Psoas muscle (tissue), 8 donors: ENCODE data around the gene GNPAT. TPM values are rescaled to one million over a fixed set of nuclear protein-coding genes. Genes with fewer than 3 reads are reported as not detected.

Experiments used
- ATAC-seq, 4 donors: fragments of 200-7000 bp; cut with Tn5 transposase; one replicate each; pipeline ENCODE4 v1.9.1; 2020; ENCODE audit warnings: moderate library complexity in 3 of 4, mild to moderate bottlenecking in 2 of 4
- DNase-seq, 2 donors: peaks; one replicate each; pipeline ENCODE4 v3.0.0-alpha.2; 2020
- H3K27ac ChIP-seq: fragments of 200-600 bp; one replicate; pipeline ENCODE4 v1.8.0; 2022
- H3K27me3 ChIP-seq, 3 donors: fragments of 200-600 bp in 1 of 3; one replicate each; pipeline versions ENCODE4 v1.6.1 to v1.8.0; 2013 to 2022; ENCODE audit warnings: low read length in 2 of 3, mild to moderate bottlenecking in 2 of 3, moderate library complexity in 1 of 3; ENCODE audit not compliant: insufficient read depth in 3 of 3
- H3K36me3 ChIP-seq, 2 donors: fragments of 200-600 bp in 1 of 2; one replicate each; pipeline versions ENCODE4 v1.6.1 to v1.8.0; 2013 to 2022; ENCODE audit warnings: low read depth in 1 of 2, mild to moderate bottlenecking in 1 of 2, moderate library complexity in 1 of 2; ENCODE audit not compliant: insufficient read depth in 1 of 2
- H3K4me1 ChIP-seq: fragments of 200-600 bp; one replicate; pipeline ENCODE4 v1.8.0; 2022
- H3K4me3 ChIP-seq: fragments of 200-600 bp; one replicate; pipeline ENCODE4 v1.8.0; 2022; ENCODE audit warnings: mild to moderate bottlenecking
- H3K9me3 ChIP-seq: fragments of 200-600 bp; one replicate; pipeline ENCODE4 v1.8.0; 2022
- WGBS, 3 donors: extraction: QIAGEN DNeasy Blood & Tissue Kit; methylation state at CpG; one replicate each; pipeline versions ENCODE4 v1.1.6 to v1.1.7; 2013; 5-methylcytosine and 5-hydroxymethylcytosine counted together
- intact Hi-C, 2 donors: fragments of 100-400 bp; cut with DNase I; formaldehyde crosslinking; loops; one replicate each; pipeline versions ENCODE4 v1.11.0 to v1.14.2; 2022
- polyA plus RNA-seq, 3 donors: library from polyadenylated mRNA; stranded (reverse); fragments of 200-250 nt; gene quantifications; one replicate each; pipeline ENCODE4 v1.2.3, GENCODE V29; 2013
- total RNA-seq, 4 donors: library from RNA; stranded (reverse); fragmentation: NEBNext Ultra II Directional in 2 of 4; extraction: Animal tissue kit (Norgen Biotek cat#: 25700) in 2 of 4; gene quantifications; one replicate each; pipeline versions ENCODE4 v1.2.1 to v1.2.4, GENCODE V29; 2021 to 2023
- TF ChIP-seq, protein P1 (sequence below): fragments of 200-600 bp; IDR thresholded peaks from one replicate; pipeline ENCODE4 v1.8.0; 2022; ENCODE audit warnings: antibody characterized with exemption
- donor health status: healthy with polysubstance abuse.
- donor health status: DM: no; HTN: no; CAD: no; lungs with moderate emphysema.
- donor health status: Bipolar disorder and iron deficiency.
- donor health status: healthy.
- donor health status: DM: yes; HTN: yes; CAD: no.
- donor health status: DM: no; HTN: no; CAD: no.
- donor health status: DM: no; HTN: no; CAD: no.
- donor health status: DM: yes; HTN: yes; CAD: no.

Gene GNPAT
- total and polyA plus RNA-seq, 7 donors: 45.5 to 112 (median 70.9) TPM

DNA sequence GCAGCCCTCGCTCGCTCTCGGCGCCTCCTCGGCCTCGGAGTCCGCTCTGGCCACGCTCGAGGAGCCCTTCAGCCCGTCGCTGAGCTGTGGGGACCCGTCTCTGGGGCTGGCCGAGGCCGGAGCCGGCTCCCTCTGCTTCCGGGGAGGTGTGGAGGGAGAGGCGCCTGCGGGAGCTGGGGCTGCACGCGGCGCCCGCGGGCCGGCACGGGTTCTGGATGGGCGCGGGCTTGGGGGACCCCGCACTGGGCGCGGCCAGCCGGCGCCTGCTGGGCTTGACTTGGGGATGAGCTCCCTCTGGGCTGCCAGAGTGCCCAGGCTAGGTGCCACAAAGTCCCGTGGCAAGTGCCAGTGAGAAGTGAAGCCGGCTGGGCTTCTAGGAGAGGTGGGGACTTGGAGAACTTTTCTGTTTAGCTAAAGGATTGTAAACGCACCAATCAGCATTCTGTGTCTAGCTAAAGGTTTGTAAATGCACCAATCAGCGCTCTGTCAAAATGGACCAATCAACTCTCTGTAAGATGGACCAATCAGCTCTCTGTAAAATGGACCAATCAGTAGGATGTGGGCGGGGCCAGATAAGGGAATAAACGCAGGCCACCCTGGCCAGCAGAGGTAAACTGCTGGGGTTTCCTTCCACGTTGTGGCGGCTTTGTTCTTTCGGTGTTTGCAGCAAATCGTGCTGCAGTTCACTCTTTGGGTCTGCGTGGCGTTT, 76.4 kb downstream of the GNPAT start:
- intact Hi-C loops: no loop called here
- no peak overlapping the region for H3K4me3 ChIP-seq
- H3K9me3 ChIP-seq: no peaks in the 10 kb centered on the region
- no peaks in the 10 kb centered on the region for H3K27me3 ChIP-seq
- TF ChIP-seq, protein P1, sequence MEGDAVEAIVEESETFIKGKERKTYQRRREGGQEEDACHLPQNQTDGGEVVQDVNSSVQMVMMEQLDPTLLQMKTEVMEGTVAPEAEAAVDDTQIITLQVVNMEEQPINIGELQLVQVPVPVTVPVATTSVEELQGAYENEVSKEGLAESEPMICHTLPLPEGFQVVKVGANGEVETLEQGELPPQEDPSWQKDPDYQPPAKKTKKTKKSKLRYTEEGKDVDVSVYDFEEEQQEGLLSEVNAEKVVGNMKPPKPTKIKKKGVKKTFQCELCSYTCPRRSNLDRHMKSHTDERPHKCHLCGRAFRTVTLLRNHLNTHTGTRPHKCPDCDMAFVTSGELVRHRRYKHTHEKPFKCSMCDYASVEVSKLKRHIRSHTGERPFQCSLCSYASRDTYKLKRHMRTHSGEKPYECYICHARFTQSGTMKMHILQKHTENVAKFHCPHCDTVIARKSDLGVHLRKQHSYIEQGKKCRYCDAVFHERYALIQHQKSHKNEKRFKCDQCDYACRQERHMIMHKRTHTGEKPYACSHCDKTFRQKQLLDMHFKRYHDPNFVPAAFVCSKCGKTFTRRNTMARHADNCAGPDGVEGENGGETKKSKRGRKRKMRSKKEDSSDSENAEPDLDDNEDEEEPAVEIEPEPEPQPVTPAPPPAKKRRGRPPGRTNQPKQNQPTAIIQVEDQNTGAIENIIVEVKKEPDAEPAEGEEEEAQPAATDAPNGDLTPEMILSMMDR: no peak
- H3K4me1 ChIP-seq: no peaks in the 10 kb centered on the region
- no peaks in the 10 kb centered on the region for H3K36me3 ChIP-seq
- 94 to 95% (median 95%) methylated on average over 44 of the region's 44 CpGs for WGBS, 3 donors
- no peak for DNase-seq
- no peak overlapping the region for H3K27ac ChIP-seq
- no peak for ATAC-seq

DNA sequence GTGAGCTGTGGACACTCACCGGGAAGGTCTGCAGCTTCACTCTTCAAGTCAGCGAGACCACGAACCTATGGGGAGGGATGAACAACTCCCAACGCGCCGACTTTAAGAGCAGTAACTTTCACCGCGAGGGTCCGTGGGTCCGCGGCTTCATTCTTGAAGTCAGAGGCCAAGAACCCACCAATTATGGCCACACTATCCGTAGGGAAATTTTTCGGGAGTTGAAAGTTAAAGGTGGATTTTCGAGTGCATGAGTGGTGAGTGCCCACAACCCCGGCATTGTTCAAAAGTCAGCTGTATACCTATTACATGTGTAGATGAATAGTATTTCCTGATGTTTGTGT, 77.0 kb downstream of the GNPAT start:
- WGBS, 3 donors: 95 to 96% (median 96%) methylated on average over 15 of the region's 15 CpGs
- ATAC-seq (no peak), DNase-seq (no peak)
- Histone ChIP-seq H3K27ac (no peak overlapping the region), H3K9me3 (no peaks in the 10 kb centered on the region), H3K27me3 (no peaks in the 10 kb centered on the region), H3K4me3 (no peak overlapping the region), H3K36me3 (no peaks in the 10 kb centered on the region), H3K4me1 (no peaks in the 10 kb centered on the region)
- TF ChIP-seq, protein P1: no peak
- intact Hi-C loops: no loop called here

DNA sequence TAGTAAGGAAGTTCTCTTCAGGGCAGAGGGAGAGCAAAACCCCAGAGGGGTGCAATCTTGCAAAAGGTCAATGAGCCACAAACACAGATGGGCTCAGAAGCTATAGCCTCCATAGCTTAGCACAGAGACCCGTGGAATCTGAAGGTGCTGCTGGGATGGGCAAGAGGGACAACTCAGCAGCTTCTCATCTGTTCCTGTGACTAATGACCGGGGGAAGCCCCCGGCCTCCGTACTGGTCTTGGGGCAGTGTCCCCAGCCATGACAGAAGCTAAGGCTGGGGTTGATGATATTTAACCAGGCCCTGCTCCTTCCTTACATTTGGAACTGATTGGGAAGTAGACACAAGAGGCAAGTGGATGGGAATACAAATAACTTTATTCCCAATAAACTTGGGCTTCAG, 77.6 kb downstream of the GNPAT start:
- no peaks in the 10 kb centered on the region for H3K4me1 ChIP-seq
- ATAC-seq: no peak
- no peak overlapping the region for H3K27ac ChIP-seq
- 82 to 87% (median 86%) methylated on average over 4 of the region's 4 CpGs for WGBS, 3 donors
- TF ChIP-seq, protein P1: no peak
- no peaks in the 10 kb centered on the region for H3K36me3 ChIP-seq
- DNase-seq: no peak
- intact Hi-C loops: no loop called here
- H3K9me3 ChIP-seq: no peaks in the 10 kb centered on the region
- H3K4me3 ChIP-seq: no peak overlapping the region
- no peaks in the 10 kb centered on the region for H3K27me3 ChIP-seq

DNA sequence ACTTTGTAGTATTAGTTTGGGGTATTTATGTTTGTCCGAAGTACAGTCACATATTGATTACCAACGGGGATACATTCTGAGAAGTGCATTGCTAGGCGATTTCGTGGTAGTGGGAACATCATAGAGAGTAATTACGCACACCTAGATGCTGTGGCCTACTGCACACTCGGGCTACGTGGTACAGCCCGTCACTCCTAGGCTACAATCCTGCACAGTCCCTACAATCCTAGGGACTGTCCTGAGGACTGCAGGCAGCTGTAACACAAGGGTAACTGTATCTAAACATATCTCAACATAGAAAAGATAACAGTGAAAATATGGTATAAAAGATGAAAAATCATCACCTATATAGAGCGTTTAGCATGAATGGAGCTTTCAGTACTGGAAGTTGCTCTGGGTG, 78.1 kb downstream of the GNPAT start:
- ATAC-seq: no peak
- intact Hi-C loops: no loop called here
- no peaks in the 10 kb centered on the region for H3K36me3 ChIP-seq
- 89 to 92% (median 90%) methylated on average over 9 of the region's 9 CpGs for WGBS, 3 donors
- DNase-seq: no peak
- H3K27ac ChIP-seq: no peak overlapping the region
- TF ChIP-seq, protein P1: no peak
- no peak overlapping the region for H3K4me3 ChIP-seq
- H3K9me3 ChIP-seq: no peaks in the 10 kb centered on the region
- no peaks in the 10 kb centered on the region for H3K4me1 ChIP-seq
- no peaks in the 10 kb centered on the region for H3K27me3 ChIP-seq
